Natural killer cell (primary cell): ENCODE measurements around the gene PKN3. TPM values are rescaled to one million over a fixed set of nuclear protein-coding genes. Genes with fewer than 3 reads are reported as not detected.
A peak's percentile ranks its signal among the peaks of the same experiment; 100 is the strongest.

Experiments used
- ATAC-seq, 3 donors: fragments of 150-1000 bp in 2 of 3; fragments of 200-7000 bp in 1 of 3; cut with Tn5 transposase; 1 replicate in 1 of 3; 2 replicates in 2 of 3; pipeline ENCODE4 v1.10.0; 2021; ENCODE audit warnings: mild to moderate bottlenecking in 2 of 3, moderate library complexity in 2 of 3
- DNase-seq, 2 donors: peaks; one replicate each; pipeline versions ENCODE4 v3.0.0 to v3.0.0-alpha.2; 2013 to 2021; ENCODE audit warnings: mixed read lengths in 1 of 2
- H3K27ac ChIP-seq: one replicate; pipeline ENCODE4 v1.5.1; 2013; ENCODE audit warnings: mild to moderate bottlenecking, low read length
- H3K27me3 ChIP-seq: one replicate; pipeline ENCODE4 v1.6.1; 2013; ENCODE audit warnings: low read length; ENCODE audit not compliant: control insufficient read depth, insufficient read depth
- H3K36me3 ChIP-seq: one replicate; pipeline ENCODE4 v1.6.1; 2013; ENCODE audit warnings: low read length; ENCODE audit not compliant: control insufficient read depth, insufficient read depth
- H3K4me1 ChIP-seq: one replicate; pipeline ENCODE4 v1.6.1; 2013; ENCODE audit warnings: low read length; ENCODE audit not compliant: control insufficient read depth, insufficient read depth
- H3K4me3 ChIP-seq: one replicate; pipeline ENCODE4 v1.5.1; 2013; ENCODE audit warnings: low read length
- H3K9me3 ChIP-seq: one replicate; pipeline ENCODE4 v1.6.1; 2013; ENCODE audit warnings: low read length; ENCODE audit not compliant: control insufficient read depth, insufficient read depth
- H3K27ac Mint-ChIP-seq, 2 donors: one replicate each; pipeline ENCODE4 v1.8.0; 2022; ENCODE audit warnings: mild to moderate bottlenecking in 2 of 2, mixed read lengths in 2 of 2, moderate library complexity in 1 of 2
- H3K27me3 Mint-ChIP-seq, 2 donors: one replicate each; pipeline ENCODE4 v1.8.0; 2022; ENCODE audit warnings: low read depth in 2 of 2, mixed read lengths in 2 of 2
- H3K36me3 Mint-ChIP-seq: one replicate; pipeline ENCODE4 v1.8.0; 2022; ENCODE audit warnings: mixed read lengths
- H3K4me1 Mint-ChIP-seq, 2 donors: one replicate each; pipeline ENCODE4 v1.8.0; 2022; ENCODE audit warnings: mixed read lengths in 2 of 2
- H3K4me3 Mint-ChIP-seq: one replicate; pipeline ENCODE4 v1.8.0; 2022; ENCODE audit warnings: mild to moderate bottlenecking, moderate library complexity, mixed read lengths
- H3K9me3 Mint-ChIP-seq, 2 donors: one replicate each; pipeline ENCODE4 v1.8.0; 2022; ENCODE audit warnings: mixed read lengths in 2 of 2
- CTCF ChIP-seq: fragments of 200-600 bp; IDR thresholded peaks from one replicate; pipeline ENCODE4 v1.8.0; 2022; ENCODE audit warnings: antibody characterized with exemption
- WGBS: methylation state at CpG from one replicate; pipeline ENCODE4 v1.1.7; 2013; ENCODE audit warnings: missing lambda C conversion rate; ENCODE audit not compliant: insufficient coverage; 5-methylcytosine and 5-hydroxymethylcytosine counted together
- intact Hi-C: fragments of 100-400 bp; cut with micrococcal nuclease; formaldehyde crosslinking; loops from one replicate; pipeline ENCODE4 v1.14.2; 2022
- total RNA-seq, 4 donors: library from RNA; stranded (reverse); fragments of 120-200 nt in 1 of 4; gene quantifications; one replicate each; pipeline versions ENCODE4 v1.2.3 to v1.2.4, GENCODE V29; 2013 to 2022

Gene PKN3
- total RNA-seq, 3 donors from 2014 or later (not counting 1 experiment from before 2014, with no cell fraction given): 3.6 to 4.5 (median 3.9) TPM

- no peaks in the 10 kb centered on the region for H3K27me3 ChIP-seq
- ATAC-seq (no peak), DNase-seq (no peak)
- peaks cover 9% of the 10 kb centered on the region for H3K36me3 ChIP-seq
- TF ChIP-seq CTCF: no peak
- no peak overlapping the region for H3K4me3 ChIP-seq
- intact Hi-C loops: loop anchor here (5.0 kb wide), 1 partner anchor 52 kb away; the partner anchor contains the start of gene ZER1
- 94% methylated on average over 30 of the region's 30 CpGs for WGBS
- H3K4me3 Mint-ChIP-seq: no peak overlapping the region
- H3K36me3 Mint-ChIP-seq: no peaks in the 10 kb centered on the region
- no peak overlapping the region for H3K27ac Mint-ChIP-seq
- no peaks in the 10 kb centered on the region for H3K9me3 Mint-ChIP-seq
- no peak overlapping the region for H3K27ac ChIP-seq
- peaks cover 24 to 32% of the 10 kb centered on the region in 2 donors for H3K4me1 Mint-ChIP-seq
- peaks cover 21% of the 10 kb centered on the region for H3K4me1 ChIP-seq
- H3K9me3 ChIP-seq: no peaks in the 10 kb centered on the region
- H3K27me3 Mint-ChIP-seq: no peaks in the 10 kb centered on the region
Observed at GRCh38 chr9:128719919-128720605, 17.8 kb downstream of the PKN3 start.

- Mint-ChIP-seq H3K27ac (no peak overlapping the region), H3K4me3 (peak overlapping the region; percentile 37)
- no peak for TF ChIP-seq CTCF
Observed at GRCh38 chr9:128720841-128721486, 18.7 kb downstream of the PKN3 start.

GRCh38 chr9:128721487-128722010 is 19.2 kb downstream of the PKN3 start:
- intact Hi-C loops: loop anchor here (5.0 kb wide), 1 partner anchor 51 kb away; the partner anchor contains the start of gene ZER1
- H3K36me3 Mint-ChIP-seq: no peaks in the 10 kb centered on the region
- Histone ChIP-seq H3K27me3 (no peaks in the 10 kb centered on the region), H3K4me1 (peaks cover 25% of the 10 kb centered on the region), H3K4me3 (no peak overlapping the region), H3K27ac (no peak overlapping the region), H3K36me3 (peaks cover 9% of the 10 kb centered on the region), H3K9me3 (no peaks in the 10 kb centered on the region)
- ATAC-seq (no peak), DNase-seq (no peak)
- peaks cover 26 to 35% of the 10 kb centered on the region in 2 donors for H3K4me1 Mint-ChIP-seq
- peak overlapping the region; percentile 31 for H3K4me3 Mint-ChIP-seq
- 93% methylated on average over 18 of the region's 18 CpGs for WGBS
- H3K9me3 Mint-ChIP-seq: no peaks in the 10 kb centered on the region
- H3K27me3 Mint-ChIP-seq: no peaks in the 10 kb centered on the region
- peak overlapping the region in 1 of 2 donors; percentile 94 for H3K27ac Mint-ChIP-seq
- TF ChIP-seq CTCF: no peak

More at GRCh38 chr9:128720841-128721486, 18.7 kb downstream of the PKN3 start:
- Mint-ChIP-seq H3K27me3 (no peaks in the 10 kb centered on the region), H3K36me3 (no peaks in the 10 kb centered on the region), H3K4me1 (peaks cover 26 to 35% of the 10 kb centered on the region in 2 donors), H3K9me3 (no peaks in the 10 kb centered on the region)
- 93% methylated on average over 22 of the region's 22 CpGs for WGBS
- H3K4me1 ChIP-seq: peaks cover 25% of the 10 kb centered on the region
- no peak overlapping the region for H3K27ac ChIP-seq
- H3K4me3 ChIP-seq: no peak overlapping the region
- no peak for ATAC-seq
- intact Hi-C loops: loop anchor here (5.0 kb wide), 1 partner anchor 51 kb away; the partner anchor contains the start of gene ZER1
- DNase-seq: no peak
- no peaks in the 10 kb centered on the region for H3K9me3 ChIP-seq
- peaks cover 9% of the 10 kb centered on the region for H3K36me3 ChIP-seq
- no peaks in the 10 kb centered on the region for H3K27me3 ChIP-seq
